22Rv1 (cell line): ENCODE data around the gene FILIP1L.
A peak's percentile ranks its signal among the peaks of the same experiment; 100 is the strongest.

Experiments used
- H3K27ac ChIP-seq: fragments of 450-650 bp; 2 replicates; pipeline ENCODE4 v1.5.1; 2017
- CTCF ChIP-seq: fragments of 450-650 bp; IDR thresholded peaks from 2 replicates; pipeline ENCODE4 v1.5.1; 2017; ENCODE audit warnings: mild to moderate bottlenecking
- ZFX ChIP-seq: fragments of 450-650 bp; IDR thresholded peaks from 2 replicates; pipeline ENCODE4 v1.6.1; 2017; ENCODE audit warnings: antibody characterized with exemption, borderline replicate concordance

Gene FILIP1L

GRCh38 chr3:99907959-99908544 is 206.2 kb downstream of the FILIP1L start:
- no peak for TF ChIP-seq ZFX
- TF ChIP-seq CTCF, result no peak
- H3K27ac ChIP-seq, result no peak overlapping the region

- 0 out of 2 replicates have a peak overlapping the region, but pooled peaks have one; percentile 13 for H3K27ac ChIP-seq
- no peak for TF ChIP-seq ZFX
- TF ChIP-seq CTCF, result no peak
Measured at GRCh38 chr3:99903869-99904268, 210.4 kb downstream of the FILIP1L start.

- TF ChIP-seq CTCF, result no peak
- TF ChIP-seq ZFX, result no peak
- no peak overlapping the region for H3K27ac ChIP-seq
Measured at GRCh38 chr3:99902091-99902490, 212.2 kb downstream of the FILIP1L start.

GRCh38 chr3:99901200-99901926 is 212.9 kb downstream of the FILIP1L start:
- no peak overlapping the region for H3K27ac ChIP-seq
- TF ChIP-seq CTCF, result no peak
- TF ChIP-seq ZFX, result no peak

- H3K27ac ChIP-seq, result no peak overlapping the region
- TF ChIP-seq CTCF (no peak), ZFX (no peak)
Measured at GRCh38 chr3:99900248-99900647, 214.1 kb downstream of the FILIP1L start.

- no peak for TF ChIP-seq CTCF
- TF ChIP-seq ZFX, result no peak
- no peak overlapping the region for H3K27ac ChIP-seq
Measured at GRCh38 chr3:99899603-99900002, 214.7 kb downstream of the FILIP1L start.

GRCh38 chr3:99896482-99896881 is 217.8 kb downstream of the FILIP1L start:
- no peak overlapping the region for H3K27ac ChIP-seq
- TF ChIP-seq CTCF, result no peak
